K562 treated with DMSO at 1 percent for 12 hours (cell line): ENCODE results near the gene ZNF518A. TPM values are rescaled to one million over a fixed set of nuclear protein-coding genes. Genes with fewer than 3 reads are reported as not detected.

Experiments used
- total RNA-seq: library from RNA; unstranded; fragments of 300-600 nt; gene quantifications from 2 replicates; pipeline ENCODE4 v1.2.3, GENCODE V29; 2022; ENCODE audit not compliant: insufficient read depth

Gene ZNF518A, protein sequence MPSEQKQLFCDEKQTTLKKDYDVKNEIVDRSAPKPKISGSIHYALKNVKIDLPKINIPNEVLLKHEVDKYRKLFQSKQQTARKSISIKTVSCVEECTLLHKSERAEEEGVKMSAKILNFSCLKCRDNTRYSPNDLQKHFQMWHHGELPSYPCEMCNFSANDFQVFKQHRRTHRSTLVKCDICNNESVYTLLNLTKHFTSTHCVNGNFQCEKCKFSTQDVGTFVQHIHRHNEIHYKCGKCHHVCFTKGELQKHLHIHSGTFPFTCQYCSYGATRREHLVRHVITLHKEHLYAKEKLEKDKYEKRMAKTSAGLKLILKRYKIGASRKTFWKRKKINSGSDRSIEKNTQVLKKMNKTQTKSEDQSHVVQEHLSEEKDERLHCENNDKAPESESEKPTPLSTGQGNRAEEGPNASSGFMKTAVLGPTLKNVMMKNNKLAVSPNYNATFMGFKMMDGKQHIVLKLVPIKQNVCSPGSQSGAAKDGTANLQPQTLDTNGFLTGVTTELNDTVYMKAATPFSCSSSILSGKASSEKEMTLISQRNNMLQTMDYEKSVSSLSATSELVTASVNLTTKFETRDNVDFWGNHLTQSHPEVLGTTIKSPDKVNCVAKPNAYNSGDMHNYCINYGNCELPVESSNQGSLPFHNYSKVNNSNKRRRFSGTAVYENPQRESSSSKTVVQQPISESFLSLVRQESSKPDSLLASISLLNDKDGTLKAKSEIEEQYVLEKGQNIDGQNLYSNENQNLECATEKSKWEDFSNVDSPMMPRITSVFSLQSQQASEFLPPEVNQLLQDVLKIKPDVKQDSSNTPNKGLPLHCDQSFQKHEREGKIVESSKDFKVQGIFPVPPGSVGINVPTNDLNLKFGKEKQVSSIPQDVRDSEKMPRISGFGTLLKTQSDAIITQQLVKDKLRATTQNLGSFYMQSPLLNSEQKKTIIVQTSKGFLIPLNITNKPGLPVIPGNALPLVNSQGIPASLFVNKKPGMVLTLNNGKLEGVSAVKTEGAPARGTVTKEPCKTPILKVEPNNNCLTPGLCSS (N-terminal part only)
- 2.0 and 11.9 TPM in 2 replicates for total RNA-seq

DNA sequence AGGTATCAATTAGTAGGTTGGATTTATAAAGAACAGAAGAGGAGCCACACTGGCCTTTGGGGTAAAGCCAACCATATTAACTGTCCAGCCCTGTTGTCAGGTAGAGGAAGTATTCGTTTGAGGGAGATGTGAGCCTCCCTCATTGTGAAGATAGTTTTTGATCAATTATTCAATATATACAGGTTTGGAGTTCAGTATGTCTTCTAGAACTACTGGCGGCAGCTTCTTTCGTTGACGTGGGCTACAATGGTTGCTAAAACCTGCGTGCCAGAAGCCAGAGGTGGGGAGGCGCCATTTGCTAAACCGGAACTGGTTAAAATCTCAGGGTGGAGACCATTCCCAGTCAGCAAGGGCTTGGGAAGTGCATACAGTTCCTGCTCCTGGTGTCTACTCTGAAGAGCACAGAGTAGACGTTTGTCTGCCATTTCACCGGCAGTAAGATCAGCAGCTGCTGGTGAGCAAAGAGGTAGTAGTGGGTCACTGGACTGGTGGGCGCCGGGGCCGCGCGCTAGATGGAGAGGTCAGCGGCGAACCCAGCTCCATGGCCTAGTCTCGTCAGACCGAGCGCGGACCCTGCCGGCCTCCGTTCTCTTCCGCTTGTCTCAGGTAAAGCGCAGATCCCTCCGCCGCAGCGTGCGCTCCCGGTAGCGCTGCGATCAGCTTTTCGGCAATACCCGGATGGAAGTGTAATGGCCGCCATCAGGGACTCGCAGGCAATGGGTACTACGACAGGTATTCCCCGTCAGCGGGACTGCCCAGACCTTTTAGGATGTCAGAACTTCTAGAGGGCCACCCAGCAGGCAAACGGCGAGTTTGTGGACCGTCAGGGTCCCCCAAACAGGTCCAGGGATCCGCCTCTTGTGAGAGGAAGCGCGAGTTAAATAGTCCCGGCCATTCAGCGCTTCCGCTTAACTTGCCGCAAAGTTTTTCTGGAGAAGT lies at the start of gene ZNF518A:
TSS of gene ZNF518A (plus strand) at position 911 of the 939 bp plus-strand sequence. CDS start 26,026 bp downstream, outside the sequence.

Other genes starting within 250 kb of the ZNF518A start
- gene CC2D2B, start 222.3 kb upstream of the ZNF518A start, total RNA-seq: not detected in 2 replicates
- 2.1 and 8.3 TPM in 2 replicates for gene CCNJ, start 86.7 kb upstream of the ZNF518A start, total RNA-seq
- not detected in 2 replicates for gene BLNK, start 141.3 kb downstream of the ZNF518A start, total RNA-seq
- not detected in 2 replicates for gene DNTT, start 174.1 kb downstream of the ZNF518A start, total RNA-seq
- not detected in 2 replicates for gene OPALIN, start 228.7 kb downstream of the ZNF518A start, total RNA-seq